Naive thymus-derived CD8-positive, alpha-beta T cell (primary cell): Measurements from ENCODE around the gene SCAF4. TPM values are rescaled to one million over a fixed set of nuclear protein-coding genes. Genes with fewer than 3 reads are reported as not detected.
A peak's percentile ranks its signal among the peaks of the same experiment; 100 is the strongest.

Experiments
- ATAC-seq, 2 donors: fragments of 150-1000 bp; cut with Tn5 transposase in 1 of 2; sonication (Bioruptor Pico), chemical (Tn5 transposase) in 1 of 2; 1 replicate in 1 of 2; 2 replicates in 1 of 2; pipeline ENCODE4 v1.10.0; 2021; ENCODE audit warnings: mild to moderate bottlenecking in 2 of 2, moderate library complexity in 2 of 2
- POLR2A ChIA-PET: fragments of 350-600 bp; sonication (Branson Sonifier 250); formaldehyde crosslinking; loops from one replicate; lab custom pipeline; 2021; ENCODE audit warnings: antibody characterized with exemption; lab: Charles Lee
- DNase-seq, 10 donors: peaks; one replicate each; pipeline versions ENCODE4 v3.0.0 to v3.0.0-alpha.2; 2020 to 2022
- H3K27ac Mint-ChIP-seq, 10 donors: one replicate each; pipeline ENCODE4 v1.8.0; 2020 to 2022; ENCODE audit warnings: mild to moderate bottlenecking in 10 of 10, mixed read lengths in 10 of 10, moderate library complexity in 4 of 10, inconsistent platforms in 1 of 10
- H3K27me3 Mint-ChIP-seq, 5 donors: one replicate each; pipeline ENCODE4 v1.8.0; 2021 to 2022; ENCODE audit warnings: mixed read lengths in 5 of 5
- H3K36me3 Mint-ChIP-seq, 3 donors: one replicate each; pipeline ENCODE4 v1.8.0; 2020 to 2022; ENCODE audit warnings: mixed read lengths in 3 of 3, mild to moderate bottlenecking in 2 of 3, inconsistent platforms in 1 of 3
- H3K4me1 Mint-ChIP-seq, 4 donors: one replicate each; pipeline ENCODE4 v1.8.0; 2021 to 2022; ENCODE audit warnings: mixed read lengths in 4 of 4
- H3K4me3 Mint-ChIP-seq, 10 donors: one replicate each; pipeline ENCODE4 v1.8.0; 2020 to 2022; ENCODE audit warnings: mild to moderate bottlenecking in 10 of 10, mixed read lengths in 10 of 10, moderate library complexity in 6 of 10, inconsistent platforms in 1 of 10
- H3K9me3 Mint-ChIP-seq, 9 donors: one replicate each; pipeline ENCODE4 v1.8.0; 2020 to 2022; ENCODE audit warnings: mixed read lengths in 9 of 9, mild to moderate bottlenecking in 3 of 9, inconsistent platforms in 1 of 9, moderate library complexity in 1 of 9
- polyA plus RNA-seq, 3 donors: library from polyadenylated mRNA; unstranded; fragments of 300-500 nt; fragmentation: Illumina TruSeq; gene quantifications; one replicate each; pipeline ENCODE4 v1.2.3, GENCODE V29; 2021
- total RNA-seq, 8 experiments: library from RNA in 2 of 8; stranded (reverse) in 2 of 8; gene quantifications; one replicate each; pipeline ENCODE4 v1.2.3 and lab custom pipeline; 2021 to 2026

SCAF4 gene
- total and polyA plus RNA-seq, 5 experiments from 2014 or later, result 12.2 to 67.1 (median 29.0) TPM

DNA sequence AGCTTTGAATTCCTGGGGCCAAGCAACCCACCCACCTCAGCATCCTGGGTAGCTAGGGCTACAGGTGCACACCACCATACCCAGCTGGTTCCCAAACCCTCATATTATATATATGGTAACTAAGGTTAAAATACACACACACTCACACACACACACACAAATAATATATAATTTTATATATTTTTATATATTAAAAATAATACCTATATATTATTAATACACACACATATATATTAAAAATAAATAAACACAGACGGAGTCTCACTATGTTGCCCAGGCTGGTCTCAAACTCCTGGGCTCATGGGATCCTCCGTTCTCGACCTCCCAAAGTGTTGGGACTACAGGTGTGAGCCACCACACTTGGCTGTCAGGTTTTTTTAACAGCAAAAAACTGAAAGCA is 31.9 kb downstream of the SCAF4 start:
- POLR2A ChIA-PET, result no interaction called here
- DNase-seq (no peak), ATAC-seq (no peak)
- H3K27ac Mint-ChIP-seq, result peak overlapping the region in 1 of 10 donors; percentile 75
- no peaks in the 10 kb centered on the region for H3K9me3 Mint-ChIP-seq
- H3K27me3 Mint-ChIP-seq, result no peaks in the 10 kb centered on the region
- no peak overlapping the region for H3K4me3 Mint-ChIP-seq
- peaks cover 0 to 87% (median 18%) of the 10 kb centered on the region in 3 donors for H3K36me3 Mint-ChIP-seq
- peaks cover 3 to 13% (median 10%) of the 10 kb centered on the region in 4 donors for H3K4me1 Mint-ChIP-seq

DNA sequence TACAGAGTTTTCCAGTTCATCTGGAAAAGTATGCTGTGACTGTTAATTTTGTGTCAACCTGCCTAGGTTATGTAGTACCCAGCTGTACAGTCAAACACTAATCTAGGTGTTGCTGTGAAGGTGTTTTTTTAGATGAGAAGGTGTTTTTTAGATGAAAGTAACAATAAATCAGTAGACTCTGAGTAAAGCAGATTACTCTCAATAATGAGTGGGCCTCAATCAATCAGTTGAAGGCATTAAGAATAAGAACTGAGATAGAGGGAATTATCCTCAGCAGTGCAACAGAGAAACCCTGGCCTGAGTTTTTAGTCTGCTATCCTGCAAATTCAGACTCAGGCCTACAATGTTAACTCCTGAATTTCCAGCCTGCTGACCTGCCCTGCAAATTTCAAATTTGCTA is 33.5 kb downstream of the SCAF4 start:
- POLR2A ChIA-PET, result no interaction called here
- H3K27ac Mint-ChIP-seq, result peak overlapping the region in 3 of 10 donors; percentile 4 to 64 (median 16)
- DNase-seq (no peak), ATAC-seq (no peak)
- no peaks in the 10 kb centered on the region for H3K27me3 Mint-ChIP-seq
- H3K4me1 Mint-ChIP-seq, result peaks cover 0 to 11% (median 6%) of the 10 kb centered on the region in 4 donors
- peaks cover 5 to 89% (median 27%) of the 10 kb centered on the region in 3 donors for H3K36me3 Mint-ChIP-seq
- H3K4me3 Mint-ChIP-seq, result no peak overlapping the region
- H3K9me3 Mint-ChIP-seq, result no peaks in the 10 kb centered on the region

- peaks cover 5 to 89% (median 31%) of the 10 kb centered on the region in 3 donors for H3K36me3 Mint-ChIP-seq
These were observed 35.5 kb downstream of the SCAF4 start for GRCh38 chr21:31696424-31696823.

GRCh38 chr21:31693222-31693621 is 38.7 kb downstream of the SCAF4 start:
- Mint-ChIP-seq H3K27ac (no peak overlapping the region), H3K27me3 (no peaks in the 10 kb centered on the region), H3K4me3 (no peak overlapping the region), H3K36me3 (peaks cover 9 to 89% (median 37%) of the 10 kb centered on the region in 3 donors), H3K9me3 (no peaks in the 10 kb centered on the region), H3K4me1 (peaks cover 0 to 8% (median 3%) of the 10 kb centered on the region in 4 donors)
- POLR2A ChIA-PET, result no interaction called here
- no peak for DNase-seq
- no peak for ATAC-seq

More at GRCh38 chr21:31696424-31696823, 35.5 kb downstream of the SCAF4 start:
- Mint-ChIP-seq H3K27me3 (no peaks in the 10 kb centered on the region), H3K9me3 (no peaks in the 10 kb centered on the region), H3K4me1 (peaks cover 0 to 9% (median 6%) of the 10 kb centered on the region in 4 donors), H3K27ac (peak overlapping the region in 5 of 10 donors; percentile 15 to 63 (median 43)), H3K4me3 (no peak overlapping the region)
- DNase-seq (no peak), ATAC-seq (no peak)
- POLR2A ChIA-PET, result no interaction called here

DNA sequence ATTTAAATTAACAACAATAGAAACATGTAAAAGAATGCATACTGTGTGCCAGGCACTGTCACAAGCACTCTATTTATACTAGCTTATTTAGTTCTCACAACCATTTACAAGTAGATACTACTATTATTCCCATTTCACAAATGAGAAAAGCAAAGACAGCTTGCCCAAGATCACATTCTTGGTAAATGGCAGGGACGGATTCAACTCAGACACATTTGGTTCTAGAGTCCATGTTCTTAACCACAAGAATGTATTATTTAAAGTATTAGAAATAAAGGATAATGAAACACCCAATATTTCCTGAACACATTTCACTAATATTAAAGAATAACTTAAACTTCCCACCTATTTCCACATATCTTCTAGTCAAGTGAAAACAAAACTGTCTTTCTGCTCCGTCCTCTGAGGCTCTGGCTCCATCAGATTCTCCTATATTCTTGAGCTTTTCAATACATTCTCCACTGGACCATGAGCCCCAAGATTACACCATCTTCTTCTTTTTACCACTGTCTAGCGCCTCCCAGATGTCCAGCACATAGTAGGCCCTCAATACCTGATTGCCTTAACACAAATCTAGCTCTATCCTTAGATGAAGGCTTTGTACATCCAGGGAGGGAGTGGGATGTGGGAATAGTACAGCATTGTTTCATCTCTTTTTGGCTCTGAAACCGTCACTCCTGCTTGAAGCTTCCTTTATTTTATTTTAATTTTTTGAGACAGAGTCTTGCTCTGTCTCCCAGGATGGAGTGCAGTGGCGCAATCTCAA is 43.1 kb downstream of the SCAF4 start:
- POLR2A ChIA-PET, result no interaction called here
- peaks cover 0 to 6% (median 1%) of the 10 kb centered on the region in 4 donors for H3K4me1 Mint-ChIP-seq
- no peak for ATAC-seq
- no peaks in the 10 kb centered on the region for H3K27me3 Mint-ChIP-seq
- H3K4me3 Mint-ChIP-seq, result no peak overlapping the region
- peaks cover 5 to 92% (median 36%) of the 10 kb centered on the region in 3 donors for H3K36me3 Mint-ChIP-seq
- H3K27ac Mint-ChIP-seq, result peak overlapping the region in 2 of 10 donors; percentile 13 to 23
- no peak for DNase-seq
- no peaks in the 10 kb centered on the region for H3K9me3 Mint-ChIP-seq

GRCh38 chr21:31687108-31687507 is 44.8 kb downstream of the SCAF4 start:
- ATAC-seq (no peak), DNase-seq (no peak)
- POLR2A ChIA-PET, result no interaction called here
- Mint-ChIP-seq H3K4me1 (peaks cover 0 to 7% (median 3%) of the 10 kb centered on the region in 4 donors), H3K27me3 (no peaks in the 10 kb centered on the region), H3K9me3 (no peaks in the 10 kb centered on the region), H3K4me3 (no peak overlapping the region), H3K36me3 (peaks cover 4 to 92% (median 32%) of the 10 kb centered on the region in 3 donors), H3K27ac (peak overlapping the region in 2 of 10 donors; percentile 0 to 5)

DNA sequence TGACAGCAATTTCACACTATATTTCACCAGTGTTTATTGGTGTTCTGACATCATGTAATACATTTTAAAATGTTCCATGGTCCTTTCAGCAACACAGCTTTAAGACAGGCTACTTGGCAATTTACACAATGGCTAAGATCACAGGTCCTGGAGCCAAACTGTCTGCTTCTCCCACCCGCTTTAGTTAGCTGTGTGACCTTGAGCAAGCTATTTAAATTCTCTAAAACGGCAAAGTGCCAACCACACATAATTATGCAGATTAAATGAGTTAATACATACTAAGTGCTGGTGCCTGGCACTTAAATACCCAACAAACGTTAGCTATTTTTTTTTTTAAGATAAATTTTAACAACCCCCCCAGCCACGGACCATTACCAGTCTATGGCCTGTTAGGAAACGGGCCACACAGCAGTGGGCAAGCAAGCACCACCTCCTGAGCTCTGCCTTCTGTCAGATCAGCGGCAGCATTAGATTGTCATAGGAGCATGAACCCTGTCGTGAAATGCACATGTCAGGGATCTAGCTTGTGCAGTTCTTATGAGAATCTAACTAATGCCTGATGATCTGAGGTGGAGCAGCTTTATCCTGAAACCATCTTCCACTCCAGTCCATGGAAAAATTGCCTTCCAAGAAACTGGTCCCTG is 45.5 kb downstream of the SCAF4 start:
- H3K27me3 Mint-ChIP-seq, result no peaks in the 10 kb centered on the region
- peaks cover 4 to 90% (median 36%) of the 10 kb centered on the region in 3 donors for H3K36me3 Mint-ChIP-seq
- no peak overlapping the region for H3K4me3 Mint-ChIP-seq
- no peak for DNase-seq
- POLR2A ChIA-PET, result interaction anchor here (0.7 kb wide), 1 partner anchor 11 kb away, joined by 3 read pairs; no protein-coding TSS in a partner anchor
- H3K27ac Mint-ChIP-seq, result peak overlapping the region in 3 of 10 donors; percentile 0 to 58 (median 5)
- H3K4me1 Mint-ChIP-seq, result peaks cover 0 to 7% (median 3%) of the 10 kb centered on the region in 4 donors
- H3K9me3 Mint-ChIP-seq, result no peaks in the 10 kb centered on the region
- no peak for ATAC-seq

- ATAC-seq, result no peak
- H3K27ac Mint-ChIP-seq, result no peak overlapping the region
- DNase-seq, result no peak
- POLR2A ChIA-PET, result no interaction called here
- no peak overlapping the region for H3K4me3 Mint-ChIP-seq
- no peaks in the 10 kb centered on the region for H3K9me3 Mint-ChIP-seq
- no peaks in the 10 kb centered on the region for H3K27me3 Mint-ChIP-seq
- H3K36me3 Mint-ChIP-seq, result peaks cover 0 to 80% (median 32%) of the 10 kb centered on the region in 3 donors
- peaks cover 0 to 7% (median 3%) of the 10 kb centered on the region in 4 donors for H3K4me1 Mint-ChIP-seq
These were observed 47.0 kb downstream of the SCAF4 start for GRCh38 chr21:31684918-31685317.

DNA sequence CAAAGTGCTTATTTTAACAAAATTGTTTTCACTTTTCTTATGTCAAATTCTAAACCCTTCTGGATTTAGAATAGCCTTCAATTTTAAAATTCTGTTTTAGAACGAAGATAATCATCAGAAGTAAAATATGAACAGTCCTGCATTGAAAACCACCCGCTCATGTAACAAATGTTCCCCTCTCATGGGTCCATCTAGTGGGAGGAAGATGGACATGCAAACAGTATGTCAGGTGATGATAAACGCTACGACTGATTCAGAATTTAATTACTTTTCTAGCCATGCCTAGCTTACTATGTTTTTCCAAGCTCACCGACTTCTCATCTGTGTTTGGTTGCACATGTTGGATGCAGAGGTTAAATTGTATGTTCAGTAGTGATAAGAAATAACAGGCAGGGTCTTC is 48.9 kb downstream of the SCAF4 start:
- peaks cover 0 to 68% (median 29%) of the 10 kb centered on the region in 3 donors for H3K36me3 Mint-ChIP-seq
- no peak overlapping the region for H3K27ac Mint-ChIP-seq
- H3K27me3 Mint-ChIP-seq, result no peaks in the 10 kb centered on the region
- ATAC-seq (no peak), DNase-seq (no peak)
- H3K4me3 Mint-ChIP-seq, result no peak overlapping the region
- peaks cover 0 to 7% (median 1%) of the 10 kb centered on the region in 4 donors for H3K4me1 Mint-ChIP-seq
- no peaks in the 10 kb centered on the region for H3K9me3 Mint-ChIP-seq
- POLR2A ChIA-PET, result no interaction called here

DNA sequence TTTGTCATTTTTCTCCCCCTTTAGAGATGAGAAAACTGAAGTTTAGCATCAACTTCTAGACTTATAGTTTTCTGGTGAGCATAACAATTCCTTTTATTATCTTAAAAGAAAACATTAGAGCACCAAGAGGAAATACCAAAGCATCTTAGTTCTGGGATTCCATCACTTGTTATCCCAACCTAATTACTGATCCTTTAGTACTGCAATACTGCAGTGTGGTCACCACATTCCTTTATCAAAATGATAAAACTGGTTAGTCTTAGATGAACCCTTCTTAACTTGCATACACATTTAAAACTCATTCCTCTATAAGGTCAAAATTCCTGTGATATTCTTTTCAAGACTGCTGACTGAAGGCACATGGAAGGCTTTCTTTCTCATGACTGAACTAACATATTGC is 49.3 kb downstream of the SCAF4 start:
- Mint-ChIP-seq H3K36me3 (peaks cover 0 to 65% (median 29%) of the 10 kb centered on the region in 3 donors), H3K4me1 (peaks cover 0 to 7% (median 1%) of the 10 kb centered on the region in 4 donors)

GRCh38 chr21:31678478-31678877 is 53.4 kb downstream of the SCAF4 start:
- DNase-seq (no peak), ATAC-seq (no peak)
- peaks cover 0 to 5% (median 0%) of the 10 kb centered on the region in 4 donors for H3K4me1 Mint-ChIP-seq
- H3K4me3 Mint-ChIP-seq, result no peak overlapping the region
- peaks cover 0 to 25% (median 17%) of the 10 kb centered on the region in 3 donors for H3K36me3 Mint-ChIP-seq
- no peaks in the 10 kb centered on the region for H3K27me3 Mint-ChIP-seq
- POLR2A ChIA-PET, result no interaction called here
- H3K27ac Mint-ChIP-seq, result no peak overlapping the region
- no peaks in the 10 kb centered on the region for H3K9me3 Mint-ChIP-seq

More for the DNA sequence above, 49.3 kb downstream of the SCAF4 start:
- no peak overlapping the region for H3K4me3 Mint-ChIP-seq
- H3K27ac Mint-ChIP-seq, result peak overlapping the region in 1 of 10 donors; percentile 4
- no peaks in the 10 kb centered on the region for H3K27me3 Mint-ChIP-seq
- ATAC-seq, result no peak
- DNase-seq, result no peak
- POLR2A ChIA-PET, result no interaction called here
- no peaks in the 10 kb centered on the region for H3K9me3 Mint-ChIP-seq

DNA sequence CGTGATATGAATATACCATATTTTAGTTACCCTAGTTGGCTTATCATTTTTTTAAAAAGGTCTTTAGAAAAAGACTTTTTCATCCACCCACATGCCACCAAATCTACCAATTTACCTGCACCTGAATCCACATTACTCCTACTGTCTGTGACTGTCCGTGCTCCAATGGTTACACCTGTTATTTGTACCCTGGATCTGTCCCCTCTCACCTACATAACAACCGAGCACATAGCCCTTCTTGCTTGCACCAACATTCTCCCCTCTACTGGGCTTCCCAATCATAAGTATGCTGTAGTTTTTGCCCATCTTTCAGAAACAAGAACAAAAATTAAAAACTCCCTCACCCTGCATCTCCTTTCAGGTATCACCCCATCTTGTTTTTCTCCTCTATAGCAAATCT is 54.9 kb downstream of the SCAF4 start:
- Mint-ChIP-seq H3K4me1 (no peaks in the 10 kb centered on the region), H3K4me3 (no peak overlapping the region), H3K27ac (no peak overlapping the region), H3K9me3 (no peaks in the 10 kb centered on the region), H3K27me3 (no peaks in the 10 kb centered on the region), H3K36me3 (peaks cover 0 to 15% (median 11%) of the 10 kb centered on the region in 3 donors)
- POLR2A ChIA-PET, result no interaction called here
- DNase-seq (no peak), ATAC-seq (no peak)

DNA sequence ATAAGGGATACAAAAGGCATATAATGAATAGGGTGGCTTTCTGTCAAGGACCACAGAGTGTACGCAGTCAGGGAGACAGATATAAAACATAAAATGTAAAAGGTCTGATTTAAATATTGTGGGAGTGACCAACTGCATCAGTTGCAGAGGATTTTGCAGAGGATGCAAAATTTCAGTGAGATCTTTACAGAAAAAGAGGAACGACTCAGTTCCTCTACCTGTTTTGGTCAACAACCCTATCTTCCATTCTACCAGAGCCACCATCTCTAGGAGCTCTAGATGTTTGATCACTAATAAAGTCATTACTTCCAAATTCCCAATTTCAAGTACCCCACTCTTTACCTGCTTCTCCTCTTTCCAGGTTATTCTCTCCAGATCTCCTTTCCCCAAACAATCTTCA is 56.0 kb downstream of the SCAF4 start:
- Mint-ChIP-seq H3K4me1 (peaks cover 0 to 3% (median 0%) of the 10 kb centered on the region in 4 donors), H3K36me3 (peaks cover 0 to 18% (median 11%) of the 10 kb centered on the region in 3 donors), H3K27me3 (no peaks in the 10 kb centered on the region), H3K4me3 (no peak overlapping the region), H3K9me3 (no peaks in the 10 kb centered on the region), H3K27ac (no peak overlapping the region)
- ATAC-seq, result no peak
- no peak for DNase-seq
- POLR2A ChIA-PET, result no interaction called here
